OCI-LY3 (cell line): Measurements from ENCODE around the gene RSBN1.

ENCODE experiments used
- EZH2phosphoT487 ChIP-seq: fragments of 200-600 bp; shearing (Covaris generic); IDR thresholded peaks from 2 replicates; pipeline ENCODE4 v1.6.1; 2018; ENCODE audit warnings: antibody characterized with exemption, mixed run types, low read depth
- TF ChIP-seq, protein P1 (sequence below): fragments of 200-600, 300-600 bp; sonication (generic); IDR thresholded peaks from 2 replicates; pipeline ENCODE4 v1.5.1; 2014; ENCODE audit warnings: antibody characterized with exemption, low read length, low read depth

DNA sequence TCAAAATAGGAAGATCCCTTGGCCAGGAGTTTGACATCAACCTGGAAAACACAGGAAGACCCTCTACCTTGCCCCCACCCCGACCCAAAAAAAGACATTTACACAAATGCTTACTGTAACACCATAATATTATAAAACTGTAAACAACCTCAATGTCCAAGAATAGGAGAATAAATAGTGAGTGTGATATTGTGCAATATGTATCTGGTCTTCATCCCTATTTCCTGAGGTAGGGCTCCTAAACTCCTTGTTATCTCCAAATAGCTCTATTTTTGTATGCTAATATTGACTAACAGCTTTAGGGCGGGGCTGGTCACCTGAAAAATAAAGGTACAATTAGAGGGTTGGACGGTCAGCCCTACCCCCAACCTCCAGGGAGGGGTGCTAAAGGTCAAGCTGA lies 23.5 kb downstream of the RSBN1 start:
- TF ChIP-seq, protein P1, sequence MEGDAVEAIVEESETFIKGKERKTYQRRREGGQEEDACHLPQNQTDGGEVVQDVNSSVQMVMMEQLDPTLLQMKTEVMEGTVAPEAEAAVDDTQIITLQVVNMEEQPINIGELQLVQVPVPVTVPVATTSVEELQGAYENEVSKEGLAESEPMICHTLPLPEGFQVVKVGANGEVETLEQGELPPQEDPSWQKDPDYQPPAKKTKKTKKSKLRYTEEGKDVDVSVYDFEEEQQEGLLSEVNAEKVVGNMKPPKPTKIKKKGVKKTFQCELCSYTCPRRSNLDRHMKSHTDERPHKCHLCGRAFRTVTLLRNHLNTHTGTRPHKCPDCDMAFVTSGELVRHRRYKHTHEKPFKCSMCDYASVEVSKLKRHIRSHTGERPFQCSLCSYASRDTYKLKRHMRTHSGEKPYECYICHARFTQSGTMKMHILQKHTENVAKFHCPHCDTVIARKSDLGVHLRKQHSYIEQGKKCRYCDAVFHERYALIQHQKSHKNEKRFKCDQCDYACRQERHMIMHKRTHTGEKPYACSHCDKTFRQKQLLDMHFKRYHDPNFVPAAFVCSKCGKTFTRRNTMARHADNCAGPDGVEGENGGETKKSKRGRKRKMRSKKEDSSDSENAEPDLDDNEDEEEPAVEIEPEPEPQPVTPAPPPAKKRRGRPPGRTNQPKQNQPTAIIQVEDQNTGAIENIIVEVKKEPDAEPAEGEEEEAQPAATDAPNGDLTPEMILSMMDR: no peak
- no peak for TF ChIP-seq EZH2phosphoT487
